ENCODE results near the gene CCDC183.
"Not testable (repeated sequence)": the region's sequence is repeated elsewhere in the genome, so short reads cannot be mapped to it uniquely, and the experiment has no call there.

The CCDC183 gene

DNA sequence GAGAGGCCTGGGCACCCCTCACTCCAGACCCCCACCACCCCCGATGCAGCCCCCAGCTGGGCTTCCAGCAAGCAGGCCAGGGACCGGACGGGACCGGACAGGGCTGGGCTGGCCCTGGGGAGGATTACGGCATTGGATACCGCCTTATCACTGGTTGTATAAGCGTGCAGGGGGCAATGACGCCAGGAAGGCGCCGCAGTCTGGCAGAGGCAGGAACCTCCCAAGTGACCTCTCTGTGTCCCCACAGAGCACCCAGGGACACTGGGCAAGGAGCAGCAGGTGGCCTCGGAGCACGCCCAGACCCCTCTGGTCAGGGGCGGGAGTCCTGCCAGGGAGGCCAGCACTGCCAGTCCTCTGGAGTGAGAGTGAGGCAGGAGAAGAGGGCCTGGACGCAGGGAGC, 31.1 kb upstream of the CCDC183 start:
- DNase-seq: no peak
- H3K27me3 Mint-ChIP-seq: peaks cover 4 to 5% of the 10 kb centered on the region in 2 donors
- no peaks in the 10 kb centered on the region for H3K36me3 Mint-ChIP-seq
- no peak overlapping the region for H3K4me3 Mint-ChIP-seq
- no peak for ATAC-seq (replicated peaks)
- H3K27ac Mint-ChIP-seq: no peak overlapping the region
- H3K4me1 Mint-ChIP-seq: peaks cover 36 to 62% of the 10 kb centered on the region in 2 donors
- no peaks in the 10 kb centered on the region for H3K9me3 Mint-ChIP-seq

- peaks cover 33 to 55% of the 10 kb centered on the region in 2 donors for H3K4me1 Mint-ChIP-seq
- H3K36me3 Mint-ChIP-seq, H3K27me3 Mint-ChIP-seq, DNase-seq, H3K9me3 Mint-ChIP-seq: not testable (repeated sequence)
- ATAC-seq (replicated peaks): peak; percentile 17 to 49
- peak overlapping the region; percentile 94 for H3K27ac Mint-ChIP-seq
- peak overlapping the region in 1 of 2 donors; percentile 36 for H3K4me3 Mint-ChIP-seq
Observed at GRCh38 chr9:136765745-136766409, 30.3 kb upstream of the CCDC183 start.

GRCh38 chr9:136766410-136767120, 29.6 kb upstream of the CCDC183 start:
- DNase-seq (peak; percentile 84), ATAC-seq (replicated peaks) (peak; percentile 67 to 68)
- peak overlapping the region; percentile 12 to 67 for H3K4me3 Mint-ChIP-seq
- H3K4me1 Mint-ChIP-seq: peaks cover 30 to 48% of the 10 kb centered on the region in 2 donors
- H3K27ac Mint-ChIP-seq: peak overlapping the region; percentile 77
- H3K36me3 Mint-ChIP-seq, H3K27me3 Mint-ChIP-seq, H3K9me3 Mint-ChIP-seq: not testable (repeated sequence)

GRCh38 chr9:136769710-136770191, 26.4 kb upstream of the CCDC183 start:
- Mint-ChIP-seq H3K36me3 (peaks cover 0 to 9% of the 10 kb centered on the region in 2 donors), H3K4me3 (peak overlapping the region; percentile 62 to 73), H3K27ac (peak overlapping the region; percentile 83), H3K4me1 (peaks cover 32 to 49% of the 10 kb centered on the region in 2 donors), H3K27me3 (peaks cover 7 to 8% of the 10 kb centered on the region in 2 donors), H3K9me3 (peaks cover 7% of the 10 kb centered on the region in 2 donors)
- ATAC-seq (replicated peaks): peak; percentile 56 to 68
- no peak for DNase-seq

DNA sequence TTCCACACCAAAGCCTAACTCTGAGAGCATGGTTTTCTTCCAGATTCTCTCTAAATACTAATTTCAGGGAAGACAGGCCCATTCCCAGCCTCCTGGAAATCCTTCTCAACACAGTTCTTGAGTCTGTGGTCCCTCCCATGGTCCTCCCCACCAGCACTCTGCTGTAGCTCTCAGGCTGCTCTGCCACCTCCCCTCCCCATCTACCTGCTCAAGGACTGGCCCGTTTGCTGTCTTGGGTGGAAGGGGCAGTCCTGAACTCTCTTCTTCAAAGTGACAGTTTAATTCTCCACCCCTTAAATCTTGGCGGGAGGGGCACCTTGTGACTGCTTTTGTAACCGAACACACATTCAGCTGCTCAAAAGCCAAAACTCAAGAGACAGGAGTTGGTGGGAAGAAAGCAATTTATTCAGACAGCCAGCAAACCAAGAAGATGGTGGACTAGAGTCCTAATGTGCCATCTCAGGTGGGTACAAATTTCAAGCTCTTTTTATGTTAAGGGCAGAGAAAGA, 24.2 kb upstream of the CCDC183 start:
- Mint-ChIP-seq H3K27me3 (peaks cover 10% of the 10 kb centered on the region in 2 donors), H3K27ac (no peak overlapping the region), H3K9me3 (peaks cover 7% of the 10 kb centered on the region in 2 donors), H3K4me3 (no peak overlapping the region), H3K36me3 (peaks cover 0 to 9% of the 10 kb centered on the region in 2 donors), H3K4me1 (peaks cover 19 to 29% of the 10 kb centered on the region in 2 donors)
- DNase-seq: no peak
- ATAC-seq (replicated peaks): no peak

DNA sequence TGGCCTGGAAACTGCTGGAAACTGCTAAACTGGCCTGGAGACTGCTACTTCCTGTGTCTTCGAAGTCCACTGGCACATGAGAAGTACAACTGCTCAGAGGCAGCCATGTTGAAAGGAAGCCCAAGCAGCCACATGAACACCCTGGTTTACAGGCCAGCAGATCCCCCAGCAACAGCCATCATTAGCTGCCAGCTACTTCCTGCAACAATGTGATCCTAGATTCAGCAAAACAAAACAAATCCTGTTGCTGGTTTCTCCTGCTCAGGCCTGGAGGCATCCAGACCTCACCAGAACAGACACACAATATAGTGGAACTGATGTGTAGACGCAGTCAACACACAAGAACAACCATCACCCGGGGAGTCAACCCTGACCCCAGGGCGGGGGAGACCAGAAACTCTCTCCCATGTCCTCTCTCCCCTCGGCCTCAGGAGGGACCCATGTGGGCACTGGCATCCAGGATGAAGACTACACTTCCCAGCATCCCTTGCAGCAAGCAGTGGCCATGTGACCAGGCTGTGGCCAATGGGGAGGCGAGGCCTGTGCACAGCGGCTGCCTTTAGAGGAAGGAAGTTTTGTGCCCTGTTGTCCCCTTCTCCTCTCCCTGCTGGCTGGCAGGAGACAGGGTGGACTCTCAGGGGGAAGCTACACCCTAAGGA, 22.6 kb upstream of the CCDC183 start:
- Mint-ChIP-seq H3K27ac (peak overlapping the region; percentile 80), H3K4me1 (peaks cover 11 to 15% of the 10 kb centered on the region in 2 donors), H3K27me3 (peaks cover 21 to 23% of the 10 kb centered on the region in 2 donors), H3K4me3 (no peak overlapping the region), H3K36me3 (peaks cover 0 to 9% of the 10 kb centered on the region in 2 donors), H3K9me3 (peaks cover 7% of the 10 kb centered on the region in 2 donors)
- ATAC-seq (replicated peaks) (peak; percentile 88 to 93), DNase-seq (peak; percentile 55)

- Mint-ChIP-seq H3K4me3 (no peak overlapping the region), H3K9me3 (peaks cover 7% of the 10 kb centered on the region in 2 donors), H3K36me3 (peaks cover 0 to 9% of the 10 kb centered on the region in 2 donors), H3K27ac (no peak overlapping the region), H3K4me1 (peaks cover 11 to 14% of the 10 kb centered on the region in 2 donors), H3K27me3 (peaks cover 29 to 32% of the 10 kb centered on the region in 2 donors)
- DNase-seq: no peak
- ATAC-seq (replicated peaks): no peak
Observed at GRCh38 chr9:136774416-136775045, 21.6 kb upstream of the CCDC183 start.

DNA sequence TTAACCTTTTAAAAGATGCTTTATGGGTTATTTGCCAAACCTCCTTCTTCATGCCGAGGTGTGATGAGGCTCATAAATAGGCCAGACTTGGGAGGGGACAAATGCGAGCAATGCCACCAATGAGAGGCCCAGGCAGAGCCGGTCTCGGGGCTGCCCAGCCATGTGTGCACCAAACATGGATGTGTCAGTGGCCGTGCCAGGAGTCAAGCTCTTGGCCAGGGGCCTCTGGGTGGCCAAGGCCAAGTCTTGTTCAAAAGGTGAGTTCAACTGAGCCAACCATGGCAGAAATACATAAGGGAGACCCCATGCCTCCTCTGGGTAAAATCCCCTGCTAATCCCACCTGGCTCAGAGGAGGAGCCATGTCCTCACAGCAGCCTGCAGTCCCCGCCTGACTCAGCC, 20.9 kb upstream of the CCDC183 start:
- ATAC-seq (replicated peaks): no peak
- H3K9me3 Mint-ChIP-seq: peaks cover 7% of the 10 kb centered on the region in 2 donors
- H3K27me3 Mint-ChIP-seq: peaks cover 25 to 28% of the 10 kb centered on the region in 2 donors
- peaks cover 7% of the 10 kb centered on the region in 2 donors for H3K4me1 Mint-ChIP-seq
- DNase-seq: no peak
- H3K4me3 Mint-ChIP-seq: no peak overlapping the region
- no peak overlapping the region for H3K27ac Mint-ChIP-seq
- peaks cover 0 to 9% of the 10 kb centered on the region in 2 donors for H3K36me3 Mint-ChIP-seq

DNA sequence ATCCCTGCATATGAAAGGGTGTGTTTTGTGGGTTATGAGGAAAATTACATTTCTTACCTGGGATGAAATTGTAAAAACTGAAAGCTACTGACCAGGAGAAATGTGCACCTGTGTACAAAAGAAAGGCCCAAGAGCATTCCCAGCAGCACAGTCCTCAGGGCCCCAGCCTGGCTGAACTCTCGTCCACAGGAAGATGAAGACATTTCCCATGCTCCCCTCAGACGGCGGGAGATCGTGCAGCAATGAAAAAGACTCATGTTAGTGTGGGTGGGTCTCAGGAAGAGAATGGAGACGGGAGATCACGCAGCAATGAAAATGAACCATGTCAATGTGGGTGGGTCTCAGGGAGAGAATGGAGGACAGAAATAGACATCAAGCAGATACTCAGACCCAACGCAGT, 19.2 kb upstream of the CCDC183 start:
- H3K27me3 Mint-ChIP-seq: peaks cover 21 to 31% of the 10 kb centered on the region in 2 donors
- no peak overlapping the region for H3K4me3 Mint-ChIP-seq
- peaks cover 7% of the 10 kb centered on the region in 2 donors for H3K9me3 Mint-ChIP-seq
- no peak overlapping the region for H3K27ac Mint-ChIP-seq
- ATAC-seq (replicated peaks): no peak
- DNase-seq: no peak
- peaks cover 6 to 7% of the 10 kb centered on the region in 2 donors for H3K4me1 Mint-ChIP-seq
- peaks cover 0 to 9% of the 10 kb centered on the region in 2 donors for H3K36me3 Mint-ChIP-seq

DNA sequence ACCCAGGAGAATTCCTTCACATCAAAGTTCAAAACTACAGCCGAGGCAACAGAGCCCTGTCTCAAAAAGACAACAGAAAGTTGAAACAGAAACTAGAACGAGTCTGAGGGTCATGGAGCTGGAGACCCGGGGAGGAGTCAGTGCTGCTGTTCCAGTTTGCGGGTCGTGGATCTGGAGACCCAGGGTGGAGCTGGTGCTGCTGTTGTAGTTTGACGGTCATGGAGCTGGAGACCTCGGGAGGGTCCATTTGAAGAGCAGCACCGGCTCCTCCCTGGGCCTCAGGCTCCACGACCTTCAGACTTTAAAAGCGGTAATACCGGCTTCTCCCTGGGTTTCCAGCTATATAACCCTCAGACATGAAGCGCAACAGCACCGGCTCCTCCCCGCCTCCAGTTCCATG, 18.8 kb upstream of the CCDC183 start:
- DNase-seq (no peak), ATAC-seq (replicated peaks) (no peak)
- peaks cover 7% of the 10 kb centered on the region in 2 donors for H3K9me3 Mint-ChIP-seq
- peaks cover 0 to 9% of the 10 kb centered on the region in 2 donors for H3K36me3 Mint-ChIP-seq
- H3K27me3 Mint-ChIP-seq: peaks cover 21 to 31% of the 10 kb centered on the region in 2 donors
- H3K4me3 Mint-ChIP-seq: no peak overlapping the region
- H3K27ac Mint-ChIP-seq: no peak overlapping the region
- peaks cover 6 to 7% of the 10 kb centered on the region in 2 donors for H3K4me1 Mint-ChIP-seq

DNA sequence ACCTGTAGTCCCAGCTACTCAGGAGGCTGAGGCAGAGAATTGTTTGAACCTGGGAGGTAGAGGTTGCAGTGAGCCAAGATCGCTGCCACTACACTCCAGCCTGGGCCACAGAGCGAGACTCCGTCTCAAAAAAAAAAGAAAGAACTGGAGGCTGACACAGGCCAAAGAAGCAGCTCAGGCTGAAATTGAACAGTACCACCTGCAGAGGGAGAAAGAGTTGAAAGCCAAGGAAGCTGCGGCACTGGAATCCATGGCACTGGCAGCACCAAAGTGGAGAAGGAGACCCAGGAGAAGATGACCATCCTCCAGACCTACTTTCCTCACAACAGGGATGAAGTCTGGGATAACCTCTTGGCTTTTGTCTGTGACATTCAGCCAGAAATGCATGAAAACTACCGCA, 16.3 kb upstream of the CCDC183 start:
- Mint-ChIP-seq H3K4me3 (no peak overlapping the region), H3K27me3 (peaks cover 21 to 31% of the 10 kb centered on the region in 2 donors), H3K36me3 (no peaks in the 10 kb centered on the region)

DNA sequence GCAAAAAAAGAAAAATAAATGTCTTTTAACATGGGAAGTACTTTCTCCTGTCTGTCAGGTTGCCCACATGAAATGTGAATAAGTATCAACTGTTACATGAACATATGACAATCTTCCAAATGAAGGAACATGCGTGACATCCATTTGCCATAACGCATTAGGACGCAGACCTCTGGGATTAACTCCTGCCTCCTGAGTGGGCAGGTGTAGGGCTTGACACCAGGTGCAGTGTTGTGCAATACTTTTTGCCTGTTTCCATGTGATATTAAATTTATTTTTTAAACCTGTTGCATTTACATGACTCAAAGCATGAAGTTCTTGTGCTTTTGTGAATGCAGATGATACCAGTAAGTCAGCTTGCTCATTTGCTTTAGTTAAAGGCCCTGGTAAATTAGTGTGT, 13.7 kb upstream of the CCDC183 start:
- peaks cover 18 to 25% of the 10 kb centered on the region in 2 donors for H3K27me3 Mint-ChIP-seq
- no peaks in the 10 kb centered on the region for H3K36me3 Mint-ChIP-seq
- no peak for ATAC-seq (replicated peaks)
- no peaks in the 10 kb centered on the region for H3K9me3 Mint-ChIP-seq
- no peak overlapping the region for H3K4me3 Mint-ChIP-seq
- DNase-seq: no peak
- no peak overlapping the region for H3K27ac Mint-ChIP-seq
- peaks cover 11 to 19% of the 10 kb centered on the region in 2 donors for H3K4me1 Mint-ChIP-seq

More for the DNA sequence above, 16.3 kb upstream of the CCDC183 start:
- DNase-seq (no peak), ATAC-seq (replicated peaks) (no peak)
- Mint-ChIP-seq H3K4me1 (peaks cover 8 to 12% of the 10 kb centered on the region in 2 donors), H3K9me3 (no peaks in the 10 kb centered on the region), H3K27ac (no peak overlapping the region)

GRCh38 chr9:136784249-136784996, 11.7 kb upstream of the CCDC183 start:
- ATAC-seq (replicated peaks) (peak; percentile 43 to 58), DNase-seq (no peak)
- Mint-ChIP-seq H3K4me3 (peak overlapping the region in 1 of 2 donors; percentile 17), H3K9me3 (no peaks in the 10 kb centered on the region), H3K4me1 (peaks cover 19 to 28% of the 10 kb centered on the region in 2 donors), H3K36me3 (no peaks in the 10 kb centered on the region), H3K27me3 (peaks cover 0 to 6% of the 10 kb centered on the region in 2 donors), H3K27ac (peak overlapping the region; percentile 75)
